PC-9 (cell line): ENCODE measurements around the gene NUDT1. TPM values are rescaled to one million over a fixed set of nuclear protein-coding genes. Genes with fewer than 3 reads are reported as not detected.

Experiments
- BruUV-seq: library from RNA; stranded (reverse); fragments of 400-500 nt; replicated peaks from 2 replicates; lab custom pipeline; 2021; lab: Mats Ljungman, UMichigan
- CTCF ChIA-PET: fragments of 300-600 bp; sonication (Branson Sonifier 250); formaldehyde crosslinking; loops from one replicate; lab custom pipeline; 2022; ENCODE audit warnings: antibody characterized with exemption; lab: Charles Lee
- POLR2A ChIA-PET: fragments of 300-600 bp; sonication (Branson Sonifier 250); formaldehyde crosslinking; loops from one replicate; lab custom pipeline; 2022; ENCODE audit warnings: antibody characterized with exemption; ENCODE audit not compliant: unreplicated experiment; lab: Charles Lee
- DNase-seq, 2 experiments: peaks; one replicate each; pipeline versions ENCODE4 v3.0.0 to v3.0.0-alpha.2; 2015 to 2022; ENCODE audit warnings: mixed read lengths in 1 of 2
- H2AFZ ChIP-seq: fragments of 200-600 bp; sonication (generic); 2 replicates; pipeline ENCODE4 v1.8.1; 2017; ENCODE audit warnings: antibody characterized with exemption
- H3F3A ChIP-seq: fragments of 200-600 bp; sonication (generic); 2 replicates; pipeline ENCODE4 v1.8.1; 2017; ENCODE audit warnings: antibody characterized with exemption, mild to moderate bottlenecking, low read depth; ENCODE audit not compliant: insufficient read depth
- H3K27ac ChIP-seq: fragments of 200-600 bp; sonication (generic); 2 replicates; pipeline ENCODE4 v1.6.1; 2016; ENCODE audit warnings: mixed run types
- H3K27me3 ChIP-seq: fragments of 200-600 bp; sonication (generic); 2 replicates; pipeline ENCODE4 v1.6.1; 2016; ENCODE audit warnings: low read depth, mixed run types; ENCODE audit not compliant: insufficient read depth
- H3K36me3 ChIP-seq: fragments of 200-600 bp; sonication (generic); 2 replicates; pipeline ENCODE4 v1.6.1; 2016; ENCODE audit warnings: low read depth, mixed run types
- H3K4me1 ChIP-seq: fragments of 200-600 bp; sonication (generic); replicated peaks from 2 replicates; pipeline ENCODE4 v1.6.1; 2016; ENCODE audit warnings: mixed run types; ENCODE audit not compliant: insufficient read depth
- H3K4me2 ChIP-seq: fragments of 200-600 bp; sonication (generic); 2 replicates; pipeline ENCODE4 v1.6.1; 2017; ENCODE audit warnings: mixed run types
- H3K4me3 ChIP-seq: fragments of 200-600 bp; sonication (generic); 2 replicates; pipeline ENCODE4 v1.6.1; 2016; ENCODE audit warnings: mixed run types
- H3K79me2 ChIP-seq: fragments of 200-600 bp; sonication (generic); 2 replicates; pipeline ENCODE4 v1.6.1; 2017; ENCODE audit warnings: low read depth, mixed run types
- H3K9me2 ChIP-seq: fragments of 200-600 bp; sonication (generic); 2 replicates; pipeline ENCODE4 v1.8.1; 2017; ENCODE audit warnings: mild to moderate bottlenecking; ENCODE audit not compliant: insufficient read depth
- H3K9me3 ChIP-seq: fragments of 200-600 bp; sonication (generic); 2 replicates; pipeline ENCODE4 v1.8.1; 2016; ENCODE audit warnings: low read depth; ENCODE audit not compliant: insufficient read depth
- H4K20me1 ChIP-seq: fragments of 200-600 bp; sonication (generic); 2 replicates; pipeline ENCODE4 v1.8.1; 2017; ENCODE audit not compliant: insufficient read depth
- CTCF ChIP-seq: fragments of 200-600 bp; sonication (generic); conservative IDR thresholded peaks from 2 replicates; pipeline ENCODE4 v1.6.1; 2017; ENCODE audit warnings: mixed run types, antibody characterized with exemption, mild to moderate bottlenecking, moderate library complexity
- EZH2 ChIP-seq: fragments of 200-600 bp; sonication (generic); IDR thresholded peaks from 2 replicates; pipeline ENCODE4 v1.8.0; 2017; ENCODE audit warnings: antibody characterized with exemption, low read depth
- intact Hi-C: fragments of 100-400 bp; cut with micrococcal nuclease; formaldehyde crosslinking; loops from one replicate; pipeline ENCODE4 v1.10.0; 2022; ENCODE audit not compliant: unreplicated experiment
- total RNA-seq: library from RNA; stranded (reverse); gene quantifications from 2 replicates; pipeline ENCODE4 v1.2.3, GENCODE V29; 2021

NUDT1 gene
- total RNA-seq, 1 experiment from 2014 or later = 63.9 TPM

- H3K36me3 ChIP-seq = 0 out of 2 replicates have a peak, but pooled peaks cover 8% of the 10 kb centered on the region
- H3K9me3 ChIP-seq = no peaks in the 10 kb centered on the region
- POLR2A ChIA-PET = interaction anchor here (0.7 kb wide), 1 partner anchor 10 kb away, joined by 4 read pairs; the partner anchor contains the start of genes MRM2 and NUDT1
- H2AFZ ChIP-seq = peak overlapping the region; percentile 96
- peaks cover 16% of the 10 kb centered on the region for H3K4me1 ChIP-seq
- peaks cover 34% of the 10 kb centered on the region for H3F3A ChIP-seq
- no peaks in the 10 kb centered on the region for H3K9me2 ChIP-seq
- DNase-seq = peak in 1 of 2 experiments; percentile 34
- TF ChIP-seq CTCF (no peak), EZH2 (no peak)
- H3K4me3 ChIP-seq = peak overlapping the region; percentile 95
- peak overlapping the region; percentile 94 for H3K4me2 ChIP-seq
- peaks cover 31% of the 10 kb centered on the region for H3K79me2 ChIP-seq
- CTCF ChIA-PET = no interaction called here
- peaks cover 15% of the 10 kb centered on the region for H4K20me1 ChIP-seq
- BruUV-seq = no TSS peak
- no peak overlapping the region for H3K27ac ChIP-seq
- H3K27me3 ChIP-seq = no peaks in the 10 kb centered on the region
- intact Hi-C loops = no loop called here
Measured at GRCh38 chr7:2231992-2232765, 9.8 kb upstream of the NUDT1 start.

DNA sequence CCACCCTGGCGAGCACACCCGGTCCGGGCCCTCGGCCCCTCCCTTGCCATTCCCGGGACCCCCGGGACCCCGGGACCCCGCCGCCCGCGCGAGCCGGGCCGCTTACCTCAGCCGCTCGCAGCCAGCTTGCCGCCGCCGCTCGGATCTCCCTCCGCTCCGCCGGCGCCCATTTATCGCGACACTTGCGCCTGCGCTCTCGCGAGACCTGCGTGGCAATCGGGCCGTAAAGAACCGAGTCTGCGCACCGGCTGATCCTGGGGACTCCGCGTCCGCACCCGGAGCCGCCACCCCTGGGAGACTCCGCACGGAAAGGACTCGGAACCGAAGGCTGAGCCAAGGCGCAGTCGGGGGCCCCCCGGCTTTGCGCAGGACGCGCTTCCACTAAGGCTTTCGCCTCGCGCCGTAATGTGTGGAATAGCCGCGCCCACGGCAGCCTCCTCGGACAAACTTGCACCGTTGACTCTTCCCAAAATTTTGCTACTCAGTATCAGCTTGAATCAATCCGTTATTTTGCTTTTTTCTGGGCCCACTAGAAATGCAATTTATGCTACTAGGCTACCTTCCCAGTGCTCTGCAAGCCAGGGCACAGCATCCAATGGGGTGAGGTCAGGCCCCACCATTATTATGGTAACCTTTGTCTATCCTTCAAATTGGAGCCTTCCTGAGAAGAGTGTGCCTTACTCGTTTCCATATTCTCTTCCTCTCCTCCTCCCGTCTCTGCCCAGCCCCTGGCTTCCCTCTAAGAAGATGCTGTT is 9.1 kb upstream of the NUDT1 start, which contains the start of gene MAD1L1:
MAD1L1 (minus strand) TSS at position 180 of the 755 bp plus-strand sequence. CDS start 2,812 bp downstream, outside the sequence.
- H3K9me2 ChIP-seq = no peaks in the 10 kb centered on the region
- H2AFZ ChIP-seq = peak within 1 kb of the TSS; percentile 96
- BruUV-seq = no TSS peak
- H3F3A ChIP-seq = peaks cover 34% of the 10 kb centered on the region
- ChIA-PET CTCF (no interaction called here), POLR2A (interaction anchor here (0.7 kb wide), 2 partner anchors 9 to 566 kb away, joined by 4 to 8 read pairs; partner anchors contain the start of genes MRM2 and NUDT1)
- H3K27ac ChIP-seq = no peak within 1 kb of the TSS
- peak within 1 kb of the TSS; percentile 95 for H3K4me3 ChIP-seq
- H3K36me3 ChIP-seq = 0 out of 2 replicates have a peak, but pooled peaks cover 8% of the 10 kb centered on the region
- DNase-seq = peak; percentile 79 to 92
- TF ChIP-seq CTCF (no peak), EZH2 (no peak)
- H3K4me2 ChIP-seq = peak within 1 kb of the TSS; percentile 94
- H3K4me1 ChIP-seq = peaks cover 16% of the 10 kb centered on the region
- intact Hi-C loops = no loop called here
- peaks cover 15% of the 10 kb centered on the region for H4K20me1 ChIP-seq
- H3K79me2 ChIP-seq = peaks cover 31% of the 10 kb centered on the region
- no peaks in the 10 kb centered on the region for H3K27me3 ChIP-seq
- H3K9me3 ChIP-seq = no peaks in the 10 kb centered on the region

DNA sequence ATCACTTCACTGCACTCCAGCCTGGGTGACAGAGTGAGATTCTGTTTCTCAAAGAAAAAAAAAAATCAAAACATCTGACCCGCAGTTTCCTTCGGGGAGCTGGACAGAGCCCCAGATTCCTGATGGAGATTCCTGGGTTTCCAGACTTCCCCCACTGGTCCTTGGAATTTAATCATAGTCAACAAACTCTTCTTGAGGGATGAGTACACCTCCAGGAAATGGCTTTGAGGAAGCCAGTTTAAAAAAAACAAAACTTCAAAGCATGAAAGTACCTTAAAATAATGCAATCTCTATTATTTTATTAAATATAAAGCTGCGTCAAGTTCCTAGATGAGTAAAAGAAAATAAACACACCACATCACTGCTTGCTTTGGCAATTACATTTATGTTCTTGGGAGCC is 8.1 kb upstream of the NUDT1 start:
- peaks cover 16% of the 10 kb centered on the region for H3K4me1 ChIP-seq
- TF ChIP-seq CTCF (no peak), EZH2 (no peak)
- H2AFZ ChIP-seq = no peak overlapping the region
- H3K79me2 ChIP-seq = peaks cover 33% of the 10 kb centered on the region
- POLR2A ChIA-PET = interaction anchor here (0.6 to 0.7 kb wide), 2 partner anchors 33 to 565 kb away, joined by 4 to 8 read pairs; no protein-coding TSS in a partner anchor
- no peaks in the 10 kb centered on the region for H3K9me2 ChIP-seq
- peaks cover 34% of the 10 kb centered on the region for H3F3A ChIP-seq
- H3K27me3 ChIP-seq = no peaks in the 10 kb centered on the region
- no peak overlapping the region for H3K4me3 ChIP-seq
- H4K20me1 ChIP-seq = peaks cover 15% of the 10 kb centered on the region
- peaks cover 13% of the 10 kb centered on the region; the same call in 1 of the 2 replicates for H3K36me3 ChIP-seq
- no peak overlapping the region for H3K27ac ChIP-seq
- CTCF ChIA-PET = interaction anchor here (0.6 to 0.8 kb wide), 2 partner anchors 28 to 93 kb away, joined by 4 to 5 read pairs; no protein-coding TSS in a partner anchor
- H3K4me2 ChIP-seq = no peak overlapping the region
- no TSS peak for BruUV-seq
- no peak for DNase-seq
- H3K9me3 ChIP-seq = no peaks in the 10 kb centered on the region
- intact Hi-C loops = no loop called here
